Daoy (cell line): Measurements from ENCODE around the gene GJA10. TPM values are rescaled to one million over a fixed set of nuclear protein-coding genes. Genes with fewer than 3 reads are reported as not detected.
"Not testable (repeated sequence)": the region's sequence is repeated elsewhere in the genome, so short reads cannot be mapped to it uniquely, and the experiment has no call there.

Experiments
- DNase-seq: peaks from one replicate; pipeline ENCODE4 v3.0.0-alpha.2; 2015; ENCODE audit warnings: low read depth
- total RNA-seq: library from RNA; depleted of rRNA; stranded (reverse); fragments of >200 nt; shearing (Covaris generic); gene quantifications from 2 replicates; pipeline ENCODE4 v1.2.3, GENCODE V29; 2014; rRNA removed

GJA10 gene
- not detected in 2 replicates for total RNA-seq

DNA sequence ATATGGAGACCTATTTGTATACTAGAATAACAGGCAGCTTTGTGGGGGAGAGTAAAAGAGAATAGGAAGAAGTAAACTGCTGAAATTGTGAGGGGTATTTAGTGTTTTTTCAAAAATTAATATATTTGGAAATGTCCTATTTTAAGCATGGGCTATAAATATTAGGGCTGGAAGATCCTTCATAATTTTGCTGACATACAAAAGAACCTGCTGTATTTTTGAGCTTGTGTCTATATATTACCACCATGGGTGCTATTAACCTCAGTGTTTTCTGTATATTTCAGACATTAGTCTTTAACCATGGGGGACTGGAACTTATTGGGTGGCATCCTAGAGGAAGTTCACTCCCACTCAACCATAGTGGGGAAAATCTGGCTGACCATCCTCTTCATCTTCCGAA is at the start of gene GJA10:
Gene GJA10 (plus strand): TSS at position 301 of the 400 bp plus-strand sequence. CDS start 0 bp downstream, at position 301.
- no peak for DNase-seq

DNA sequence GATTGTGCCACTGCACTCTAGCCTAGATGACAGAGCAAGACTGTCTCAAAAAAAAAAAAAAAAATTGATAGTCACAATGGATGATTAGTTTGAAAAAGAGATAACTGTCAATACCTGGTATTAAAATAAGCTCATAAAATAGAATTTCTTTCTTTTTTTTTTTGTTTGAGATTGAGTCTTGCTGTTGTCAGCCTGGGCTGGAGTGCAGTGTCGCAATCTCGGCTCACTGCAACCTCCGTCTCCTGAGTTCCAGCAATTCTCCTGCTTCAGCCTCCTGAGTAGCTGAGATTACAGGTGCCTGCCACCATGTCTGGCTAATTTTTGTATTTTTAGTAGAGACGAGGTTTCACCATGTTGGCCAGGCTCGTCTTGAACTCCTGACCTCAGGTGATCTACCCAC is 46.8 kb upstream of the GJA10 start:
- DNase-seq, result not testable (repeated sequence)

- no peak for DNase-seq
Measured at GRCh38 chr6:89853068-89853467, 41.2 kb upstream of the GJA10 start.

DNA sequence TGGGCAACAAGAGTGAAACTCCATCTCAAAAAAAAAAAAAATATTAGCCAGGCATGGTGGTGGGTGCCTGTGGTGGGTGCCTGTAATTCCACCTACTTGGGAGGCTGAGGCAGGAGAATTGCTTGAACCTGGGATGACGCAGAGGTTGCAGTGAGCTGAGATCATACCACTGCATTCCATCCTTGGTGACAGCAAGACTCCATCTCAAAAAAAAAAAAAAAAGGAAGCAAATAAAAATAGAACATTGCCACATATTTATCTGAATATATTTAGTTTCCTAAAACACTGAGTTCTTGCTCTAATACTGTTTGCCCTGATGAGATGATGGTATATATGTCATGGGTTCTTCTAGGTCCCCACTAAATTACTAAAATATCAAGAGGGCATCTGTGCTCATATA is 36.2 kb upstream of the GJA10 start:
- DNase-seq, result no peak

GRCh38 chr6:89859744-89860143 is 34.5 kb upstream of the GJA10 start:
- no peak for DNase-seq

GRCh38 chr6:89862273-89862672 is 32.0 kb upstream of the GJA10 start:
- DNase-seq, result no peak

GRCh38 chr6:89862698-89863097 is 31.6 kb upstream of the GJA10 start:
- DNase-seq, result no peak

- DNase-seq, result no peak
Measured at GRCh38 chr6:89866024-89866678, 28.1 kb upstream of the GJA10 start.

DNA sequence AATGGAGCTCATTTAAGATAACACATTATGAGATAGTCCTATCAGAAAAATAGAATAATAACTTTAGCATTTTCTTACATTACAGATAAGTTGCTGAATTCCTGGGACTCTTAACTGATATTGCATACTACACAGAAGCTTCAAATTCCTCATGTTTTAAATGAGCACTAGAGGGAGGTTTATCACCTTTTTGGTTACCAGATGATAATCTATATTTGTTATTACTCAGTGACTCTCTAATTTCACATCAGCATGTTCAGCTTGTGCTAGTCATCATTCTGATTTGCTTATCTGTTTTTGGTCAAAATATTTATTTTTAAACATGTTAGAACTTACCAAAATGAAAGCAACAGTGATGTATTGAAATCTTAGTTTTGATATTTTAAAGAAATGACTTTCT is 20.5 kb upstream of the GJA10 start:
- DNase-seq, result no peak

DNA sequence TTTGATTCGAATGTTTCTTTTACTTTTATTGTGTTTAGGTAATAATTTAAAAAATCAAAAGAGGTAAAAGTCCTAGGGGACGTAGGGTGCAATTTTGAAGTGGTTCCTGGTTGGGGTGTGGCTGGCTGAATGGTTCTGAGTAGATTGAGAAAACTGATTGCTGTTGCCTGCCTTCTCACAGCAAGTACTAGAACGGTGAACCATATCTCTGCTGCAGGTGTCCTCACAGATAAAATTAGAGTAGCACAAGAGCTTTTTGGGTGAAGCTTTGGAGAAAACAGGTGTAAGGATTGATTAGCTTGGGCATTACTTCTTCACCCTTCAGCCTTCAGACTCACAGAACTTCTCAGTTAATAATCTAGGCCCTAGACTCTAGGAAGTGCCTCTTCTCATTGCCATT is 19.8 kb upstream of the GJA10 start:
- DNase-seq, result no peak

GRCh38 chr6:89886378-89887120 is 7.7 kb upstream of the GJA10 start:
- no peak for DNase-seq

GRCh38 chr6:89887452-89888137 is 6.7 kb upstream of the GJA10 start:
- DNase-seq, result no peak

- no peak for DNase-seq
Measured at GRCh38 chr6:89888138-89888514, 6.1 kb upstream of the GJA10 start.

DNA sequence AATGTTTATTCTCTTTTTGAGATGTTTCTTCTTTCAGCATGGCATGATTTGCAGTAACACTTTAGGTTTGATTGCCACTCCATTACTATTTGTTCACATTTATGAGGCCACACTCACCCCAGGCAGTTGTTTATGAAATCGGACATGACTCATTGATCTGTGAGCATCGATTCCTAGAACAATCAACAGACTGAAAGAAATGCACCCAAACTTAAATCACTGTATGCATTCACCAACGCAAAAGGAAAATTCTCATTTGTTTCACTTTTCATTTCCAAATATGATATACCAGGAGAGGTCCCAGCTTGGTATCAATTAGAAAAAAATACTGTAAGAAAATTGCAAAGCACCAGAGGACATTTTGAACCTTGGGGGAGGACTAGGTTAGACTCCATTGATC is 5.4 kb upstream of the GJA10 start:
- no peak for DNase-seq

DNA sequence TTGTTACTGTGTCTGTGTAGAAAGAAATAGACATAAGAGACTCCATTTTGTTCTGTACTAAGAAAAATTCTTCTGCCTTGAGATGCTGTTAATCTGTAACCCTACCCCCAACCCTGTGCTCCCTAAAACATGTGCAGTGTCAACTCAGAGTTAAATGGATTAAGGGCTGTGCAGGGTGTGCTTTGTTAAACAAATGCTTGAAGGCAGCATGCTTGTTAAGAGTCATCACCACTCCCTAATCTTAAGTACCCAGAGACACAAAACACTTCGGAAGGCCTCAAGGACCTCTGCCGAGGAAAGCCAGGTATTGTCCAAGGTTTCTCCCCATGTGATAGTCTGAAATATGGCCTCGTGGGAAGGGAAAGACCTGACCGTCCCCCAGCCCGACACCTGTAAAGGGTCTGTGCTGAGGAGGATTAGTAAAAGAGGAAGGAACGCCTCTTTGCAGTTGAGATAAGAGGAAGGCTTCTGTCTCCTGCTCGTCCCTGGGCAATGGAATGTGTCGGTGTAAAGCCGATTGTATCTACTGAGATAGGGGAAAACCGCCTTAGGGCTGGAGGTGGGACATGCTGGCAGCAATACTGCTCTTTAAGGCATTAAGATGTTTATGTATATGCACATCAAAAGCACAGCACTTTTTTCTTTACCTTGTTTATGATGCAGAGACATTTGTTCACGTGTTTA is 3.3 kb upstream of the GJA10 start:
- not testable (repeated sequence) for DNase-seq

GRCh38 chr6:89892577-89892976 is 1.7 kb upstream of the GJA10 start:
- DNase-seq, result not testable (repeated sequence)

DNA sequence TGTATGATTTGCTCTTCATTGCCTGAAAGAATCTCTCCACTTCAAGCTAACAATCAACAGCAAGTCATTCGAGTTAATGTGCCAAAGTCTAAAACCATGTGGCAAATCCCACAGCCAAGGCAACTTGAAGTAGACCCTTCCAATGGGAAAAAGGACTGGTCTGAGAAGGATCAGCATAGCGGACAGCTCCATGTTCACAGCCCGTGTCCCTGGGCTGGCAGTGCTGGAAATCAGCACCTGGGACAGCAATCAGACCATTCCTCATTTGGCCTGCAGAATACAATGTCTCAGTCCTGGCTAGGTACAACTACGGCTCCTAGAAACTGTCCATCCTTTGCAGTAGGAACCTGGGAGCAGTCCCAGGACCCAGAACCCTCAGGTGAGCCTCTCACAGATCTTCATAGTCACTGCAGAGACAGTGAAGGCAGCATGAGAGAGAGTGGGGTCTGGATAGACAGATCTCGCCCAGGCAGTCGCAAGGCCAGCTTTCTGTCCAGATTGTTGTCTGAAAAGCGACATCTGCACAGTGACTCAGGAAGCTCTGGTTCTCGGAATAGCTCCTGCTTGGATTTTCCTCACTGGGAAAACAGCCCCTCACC is 1.1 kb downstream of the GJA10 start:
- peak; percentile 25 for DNase-seq

GRCh38 chr6:89910001-89910901 is 16.0 kb downstream of the GJA10 start:
- DNase-seq, result not testable (repeated sequence)

GRCh38 chr6:89910902-89911240 is 16.6 kb downstream of the GJA10 start:
- no peak for DNase-seq

GRCh38 chr6:89916136-89916920 is 22.1 kb downstream of the GJA10 start:
- DNase-seq, result no peak
